ENCODE results near the gene RCE1. TPM values are rescaled to one million over a fixed set of nuclear protein-coding genes. Genes with fewer than 3 reads are reported as not detected.
A peak's percentile ranks its signal among the peaks of the same experiment; 100 is the strongest.

Gene RCE1
- total and polyA plus RNA-seq, 7 experiments from 2014 or later = 17.2 to 47.1 (median 31.2) TPM

GRCh38 chr11:66851698-66852465 lies 8.6 kb downstream of the RCE1 start:
- H3K27ac Mint-ChIP-seq = peak overlapping the region in 3 of 9 donors; percentile 14 to 80 (median 41)
- H3K27me3 Mint-ChIP-seq = no peaks in the 10 kb centered on the region
- no peak overlapping the region for H3K27ac ChIP-seq (ENCODE audit: low read depth, low read length)
- no peak for ATAC-seq
- peaks cover 0 to 6% of the 10 kb centered on the region in 2 donors for H3K4me1 ChIP-seq (ENCODE audit: control insufficient read depth in 2 of 2, insufficient read depth in 2 of 2, low read length in 2 of 2)
- peak overlapping the region in 1 of 10 donors; percentile 42 for H3K4me3 Mint-ChIP-seq
- H3K9me3 Mint-ChIP-seq = no peaks in the 10 kb centered on the region
- ChIA-PET CTCF (no interaction called here), POLR2A (interaction anchor here (1.0 to 6.5 kb wide), 2 partner anchors 8 to 19 kb away, joined by 3 to 47 read pairs; partner anchors contain the start of gene RCE1)
- no peaks in the 10 kb centered on the region for H3K9me3 ChIP-seq (ENCODE audit: control insufficient read depth in 2 of 3, low read length in 3 of 3)
- no peaks in the 10 kb centered on the region for H3K36me3 Mint-ChIP-seq
- H3K36me3 ChIP-seq (ENCODE audit: control insufficient read depth in 2 of 3, insufficient read depth in 3 of 3, low read length in 3 of 3) = peaks cover 0 to 25% (median 0%) of the 10 kb centered on the region in 3 experiments
- DNase-seq = no peak
- intact Hi-C loops (cut with micrococcal nuclease) = no loop called here
- no peaks in the 10 kb centered on the region for H3K27me3 ChIP-seq (ENCODE audit: control insufficient read depth in 2 of 2, insufficient read depth in 2 of 2, low read length in 2 of 2)
- H3K4me1 Mint-ChIP-seq = peaks cover 0 to 26% (median 9%) of the 10 kb centered on the region in 7 donors
- no peak overlapping the region for H3K4me3 ChIP-seq (ENCODE audit: low read length)

- Mint-ChIP-seq H3K9me3 (no peaks in the 10 kb centered on the region), H3K4me3 (no peak overlapping the region), H3K27me3 (no peaks in the 10 kb centered on the region), H3K27ac (peak overlapping the region in 1 of 9 donors; percentile 80), H3K36me3 (no peaks in the 10 kb centered on the region), H3K4me1 (peaks cover 0 to 26% (median 9%) of the 10 kb centered on the region in 7 donors)
- ChIA-PET POLR2A (interaction anchor here (1.0 to 6.5 kb wide), 2 partner anchors 9 to 18 kb away, joined by 3 to 47 read pairs; partner anchors contain the start of gene RCE1), CTCF (no interaction called here)
- Histone ChIP-seq H3K36me3 (ENCODE audit: control insufficient read depth in 2 of 3, insufficient read depth in 3 of 3, low read length in 3 of 3) (peaks cover 0 to 20% (median 0%) of the 10 kb centered on the region in 3 experiments), H3K4me1 (ENCODE audit: control insufficient read depth in 2 of 2, insufficient read depth in 2 of 2, low read length in 2 of 2) (peaks cover 0 to 6% of the 10 kb centered on the region in 2 donors), H3K27me3 (ENCODE audit: control insufficient read depth in 2 of 2, insufficient read depth in 2 of 2, low read length in 2 of 2) (no peaks in the 10 kb centered on the region), H3K9me3 (ENCODE audit: control insufficient read depth in 2 of 3, low read length in 3 of 3) (no peaks in the 10 kb centered on the region), H3K27ac (ENCODE audit: low read depth, low read length) (no peak overlapping the region), H3K4me3 (ENCODE audit: low read length) (no peak overlapping the region)
- intact Hi-C loops (cut with micrococcal nuclease) = no loop called here
- ATAC-seq = no peak
- no peak for DNase-seq
These were observed 9.4 kb downstream of the RCE1 start for GRCh38 chr11:66852466-66853241.

- Mint-ChIP-seq H3K27me3 (no peaks in the 10 kb centered on the region), H3K4me3 (peak overlapping the region in 1 of 10 donors; percentile 21)
- no peak for DNase-seq
These were observed 10.3 kb downstream of the RCE1 start for GRCh38 chr11:66853242-66854229.

GRCh38 chr11:66854231-66854661 lies 11.0 kb downstream of the RCE1 start:
- ATAC-seq (no peak), DNase-seq (peak in 1 of 9 donors; percentile 5)
- H3K36me3 ChIP-seq (ENCODE audit: control insufficient read depth in 2 of 3, insufficient read depth in 3 of 3, low read length in 3 of 3) = peaks cover 0 to 4% (median 0%) of the 10 kb centered on the region in 3 experiments
- Mint-ChIP-seq H3K27me3 (no peaks in the 10 kb centered on the region), H3K36me3 (no peaks in the 10 kb centered on the region), H3K27ac (peak overlapping the region in 1 of 9 donors; percentile 24), H3K4me1 (peaks cover 0 to 26% (median 9%) of the 10 kb centered on the region in 7 donors), H3K9me3 (no peaks in the 10 kb centered on the region), H3K4me3 (peak overlapping the region in 3 of 10 donors; percentile 8 to 70 (median 21))
- ChIA-PET CTCF (no interaction called here), POLR2A (interaction anchor here (6.5 kb wide), 1 partner anchor 10 kb away, joined by 47 read pairs; the partner anchor contains the start of gene RCE1)
- H3K27me3 ChIP-seq (ENCODE audit: control insufficient read depth in 2 of 2, insufficient read depth in 2 of 2, low read length in 2 of 2) = no peaks in the 10 kb centered on the region
- peaks cover 0 to 6% of the 10 kb centered on the region in 2 donors for H3K4me1 ChIP-seq (ENCODE audit: control insufficient read depth in 2 of 2, insufficient read depth in 2 of 2, low read length in 2 of 2)
- intact Hi-C loops (cut with micrococcal nuclease) = no loop called here
- no peak overlapping the region for H3K27ac ChIP-seq (ENCODE audit: low read depth, low read length)
- H3K9me3 ChIP-seq (ENCODE audit: control insufficient read depth in 2 of 3, low read length in 3 of 3) = no peaks in the 10 kb centered on the region
- H3K4me3 ChIP-seq (ENCODE audit: low read length) = no peak overlapping the region

More at GRCh38 chr11:66853242-66854229, 10.3 kb downstream of the RCE1 start:
- CTCF ChIA-PET = no interaction called here
- Histone ChIP-seq H3K27me3 (ENCODE audit: control insufficient read depth in 2 of 2, insufficient read depth in 2 of 2, low read length in 2 of 2) (no peaks in the 10 kb centered on the region), H3K4me3 (ENCODE audit: low read length) (no peak overlapping the region), H3K4me1 (ENCODE audit: control insufficient read depth in 2 of 2, insufficient read depth in 2 of 2, low read length in 2 of 2) (peaks cover 0 to 6% of the 10 kb centered on the region in 2 donors), H3K27ac (ENCODE audit: low read depth, low read length) (no peak overlapping the region), H3K9me3 (ENCODE audit: control insufficient read depth in 2 of 3, low read length in 3 of 3) (no peaks in the 10 kb centered on the region), H3K36me3 (ENCODE audit: control insufficient read depth in 2 of 3, insufficient read depth in 3 of 3, low read length in 3 of 3) (peaks cover 0 to 11% (median 0%) of the 10 kb centered on the region in 3 experiments)
- no peak for ATAC-seq
- intact Hi-C loops (cut with micrococcal nuclease) = no loop called here
- POLR2A ChIA-PET = interaction anchor here (6.5 kb wide), 1 partner anchor 10 kb away, joined by 47 read pairs; the partner anchor contains the start of gene RCE1
- Mint-ChIP-seq H3K27ac (peak overlapping the region in 2 of 9 donors; percentile 24 to 36), H3K36me3 (no peaks in the 10 kb centered on the region), H3K9me3 (no peaks in the 10 kb centered on the region), H3K4me1 (peaks cover 0 to 26% (median 9%) of the 10 kb centered on the region in 7 donors)

GRCh38 chr11:66854729-66855211 lies 11.5 kb downstream of the RCE1 start:
- H3K36me3 ChIP-seq (ENCODE audit: control insufficient read depth in 2 of 3, insufficient read depth in 3 of 3, low read length in 3 of 3) = no peaks in the 10 kb centered on the region
- Mint-ChIP-seq H3K4me1 (peaks cover 0 to 26% (median 9%) of the 10 kb centered on the region in 7 donors), H3K27me3 (no peaks in the 10 kb centered on the region), H3K9me3 (no peaks in the 10 kb centered on the region), H3K4me3 (peak overlapping the region in 8 of 10 donors; percentile 10 to 88 (median 76)), H3K27ac (peak overlapping the region in 2 of 9 donors; percentile 24 to 90), H3K36me3 (no peaks in the 10 kb centered on the region)
- H3K9me3 ChIP-seq (ENCODE audit: control insufficient read depth in 2 of 3, low read length in 3 of 3) = no peaks in the 10 kb centered on the region
- H3K27me3 ChIP-seq (ENCODE audit: control insufficient read depth in 2 of 2, insufficient read depth in 2 of 2, low read length in 2 of 2) = no peaks in the 10 kb centered on the region
- peak in 1 of 9 donors; percentile 8 for DNase-seq
- ChIA-PET POLR2A (interaction anchor here (6.5 kb wide), 1 partner anchor 11 kb away, joined by 47 read pairs; the partner anchor contains the start of gene RCE1), CTCF (interaction anchor here (1.2 kb wide), 1 partner anchor 11 kb away, joined by 4 read pairs; no protein-coding TSS in a partner anchor)
- intact Hi-C loops (cut with micrococcal nuclease) = no loop called here
- H3K4me3 ChIP-seq (ENCODE audit: low read length) = no peak overlapping the region
- no peak for ATAC-seq
- H3K27ac ChIP-seq (ENCODE audit: low read depth, low read length) = no peak overlapping the region
- H3K4me1 ChIP-seq (ENCODE audit: control insufficient read depth in 2 of 2, insufficient read depth in 2 of 2, low read length in 2 of 2) = peaks cover 0 to 6% of the 10 kb centered on the region in 2 donors
